Activated naive CD8-positive, alpha-beta T cell treated with anti-CD3 and anti-CD28 coated beads, Interleukin-2, amount 50 U/mL, for 24 hours (primary cell): ENCODE data around the gene PRIMPOL.

Experiments
- ATAC-seq: fragments of 150-1000 bp; cut with Tn5 transposase; one replicate; pipeline ENCODE4 v1.10.0; 2021
- DNase-seq: peaks from one replicate; pipeline ENCODE4 v3.0.0; 2021
- H3K27ac Mint-ChIP-seq: one replicate; pipeline ENCODE4 v1.8.0; 2021; ENCODE audit warnings: mild to moderate bottlenecking, mixed read lengths
- H3K27me3 Mint-ChIP-seq: one replicate; pipeline ENCODE4 v1.8.0; 2021; ENCODE audit warnings: mixed read lengths
- H3K36me3 Mint-ChIP-seq: one replicate; pipeline ENCODE4 v1.8.0; 2021; ENCODE audit warnings: low read depth, mixed read lengths
- H3K4me1 Mint-ChIP-seq: one replicate; pipeline ENCODE4 v1.8.0; 2021; ENCODE audit warnings: mixed read lengths
- H3K4me3 Mint-ChIP-seq: one replicate; pipeline ENCODE4 v1.8.0; 2021; ENCODE audit warnings: mild to moderate bottlenecking, moderate library complexity, mixed read lengths
- H3K9me3 Mint-ChIP-seq: one replicate; pipeline ENCODE4 v1.8.0; 2021; ENCODE audit warnings: mixed read lengths

PRIMPOL gene

GRCh38 chr4:184668511-184669114, 19.1 kb downstream of the PRIMPOL start:
- Mint-ChIP-seq H3K27me3 (no peaks in the 10 kb centered on the region), H3K9me3 (no peaks in the 10 kb centered on the region), H3K36me3 (peaks cover 36% of the 10 kb centered on the region), H3K27ac (peak overlapping the region; percentile 43), H3K4me3 (no peak overlapping the region), H3K4me1 (peaks cover 17% of the 10 kb centered on the region)
- DNase-seq (no peak), ATAC-seq (peak; percentile 53)

DNA sequence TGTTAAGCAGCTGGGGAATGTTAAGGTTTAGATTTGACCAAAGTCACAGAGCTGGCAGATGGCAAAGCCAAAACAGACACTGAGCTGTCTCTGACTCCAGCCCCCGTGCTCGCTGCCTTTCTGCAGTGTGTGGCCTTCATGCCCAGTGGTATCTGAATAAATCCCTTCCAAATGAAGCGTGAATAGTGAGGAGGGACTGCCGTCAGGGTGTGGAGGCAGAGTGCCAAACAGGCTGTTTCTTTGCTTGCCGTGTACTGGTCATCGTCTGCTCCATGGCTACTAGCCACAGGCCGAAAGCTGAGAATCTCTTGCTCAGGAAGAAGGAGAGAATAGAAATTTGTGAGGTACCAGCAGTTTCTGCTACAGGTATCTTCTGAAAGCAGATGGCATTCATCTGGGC, 19.7 kb downstream of the PRIMPOL start:
- H3K4me1 Mint-ChIP-seq, result peaks cover 17% of the 10 kb centered on the region
- peak overlapping the region; percentile 21 for H3K27ac Mint-ChIP-seq
- DNase-seq (no peak), ATAC-seq (no peak)
- H3K9me3 Mint-ChIP-seq, result no peaks in the 10 kb centered on the region
- H3K27me3 Mint-ChIP-seq, result no peaks in the 10 kb centered on the region
- H3K36me3 Mint-ChIP-seq, result peaks cover 38% of the 10 kb centered on the region
- H3K4me3 Mint-ChIP-seq, result no peak overlapping the region

DNA sequence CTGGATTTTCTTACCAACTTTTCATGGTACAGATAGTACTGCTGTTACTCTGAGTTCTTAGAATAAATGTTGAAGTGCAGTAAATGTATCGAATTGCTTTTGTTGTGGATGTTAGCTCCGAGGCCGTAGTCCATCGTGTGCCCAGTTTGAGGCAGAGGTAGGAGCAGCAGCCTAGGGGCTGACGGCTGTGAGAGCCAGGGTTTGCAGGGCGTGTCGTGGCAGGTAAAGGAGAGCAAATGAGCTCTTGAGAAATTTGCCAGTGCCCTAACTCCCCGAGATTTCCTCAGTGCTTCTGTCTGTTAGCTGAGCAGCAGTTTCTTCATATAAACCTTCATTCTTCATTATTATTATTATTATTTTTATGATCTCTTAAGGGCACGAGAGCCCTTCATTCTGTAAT, 21.6 kb downstream of the PRIMPOL start:
- Mint-ChIP-seq H3K27ac (no peak overlapping the region), H3K4me1 (peaks cover 17% of the 10 kb centered on the region), H3K4me3 (no peak overlapping the region), H3K9me3 (no peaks in the 10 kb centered on the region), H3K27me3 (no peaks in the 10 kb centered on the region), H3K36me3 (peaks cover 36% of the 10 kb centered on the region)
- ATAC-seq, result no peak
- no peak for DNase-seq

DNA sequence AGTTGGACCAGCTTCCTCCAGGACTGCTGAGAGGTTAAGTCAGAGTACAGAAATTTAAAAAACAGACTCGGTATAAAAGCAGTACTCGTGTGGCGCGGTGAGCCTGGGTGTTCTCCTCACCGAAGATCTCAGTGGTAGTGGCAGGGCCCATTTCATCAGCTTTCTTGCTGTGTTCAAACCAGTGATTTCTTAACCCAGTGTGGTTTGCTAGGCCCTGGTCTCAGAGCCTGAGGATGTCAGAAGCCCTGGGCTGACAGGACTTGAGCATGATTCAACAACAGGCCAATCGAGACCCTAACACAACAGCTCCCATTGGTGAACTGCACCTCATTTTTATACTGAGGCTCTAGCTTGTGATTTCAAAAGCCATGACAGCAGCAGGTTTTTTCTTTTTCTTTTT, 23.2 kb downstream of the PRIMPOL start:
- no peak for ATAC-seq

DNA sequence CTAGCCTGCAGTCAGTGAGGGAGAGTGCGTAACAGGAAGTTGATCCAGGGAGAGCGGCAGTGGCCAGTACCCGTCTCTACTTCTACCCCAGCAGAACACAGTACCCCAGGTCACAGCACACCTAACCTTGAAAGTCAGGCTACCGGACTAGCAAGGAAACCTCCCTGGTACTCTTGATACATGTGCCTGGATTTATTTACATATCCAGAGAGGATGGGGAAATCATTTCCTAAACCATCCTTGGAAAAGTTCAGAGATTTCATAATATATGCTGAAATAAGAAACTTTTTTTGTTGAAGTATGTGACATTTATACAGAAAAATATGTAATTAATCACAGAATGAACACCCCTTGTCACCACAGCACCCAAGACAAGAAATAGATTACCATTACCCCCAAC, 24.5 kb downstream of the PRIMPOL start:
- no peak overlapping the region for H3K27ac Mint-ChIP-seq
- ATAC-seq (no peak), DNase-seq (no peak)
- peaks cover 5% of the 10 kb centered on the region for H3K4me1 Mint-ChIP-seq
- no peaks in the 10 kb centered on the region for H3K9me3 Mint-ChIP-seq
- H3K36me3 Mint-ChIP-seq, result peaks cover 20% of the 10 kb centered on the region
- H3K27me3 Mint-ChIP-seq, result no peaks in the 10 kb centered on the region
- H3K4me3 Mint-ChIP-seq, result no peak overlapping the region

More for the DNA sequence above, 23.2 kb downstream of the PRIMPOL start:
- H3K9me3 Mint-ChIP-seq, result no peaks in the 10 kb centered on the region
- no peak for DNase-seq
- no peak overlapping the region for H3K27ac Mint-ChIP-seq
- H3K36me3 Mint-ChIP-seq, result peaks cover 30% of the 10 kb centered on the region
- H3K27me3 Mint-ChIP-seq, result no peaks in the 10 kb centered on the region
- peaks cover 16% of the 10 kb centered on the region for H3K4me1 Mint-ChIP-seq
- no peak overlapping the region for H3K4me3 Mint-ChIP-seq

- ATAC-seq (no peak), DNase-seq (no peak)
- peaks cover 19% of the 10 kb centered on the region for H3K36me3 Mint-ChIP-seq
- no peaks in the 10 kb centered on the region for H3K9me3 Mint-ChIP-seq
- H3K27me3 Mint-ChIP-seq, result no peaks in the 10 kb centered on the region
- H3K27ac Mint-ChIP-seq, result no peak overlapping the region
- H3K4me3 Mint-ChIP-seq, result no peak overlapping the region
- peaks cover 2% of the 10 kb centered on the region for H3K4me1 Mint-ChIP-seq
These were observed 25.5 kb downstream of the PRIMPOL start for GRCh38 chr4:184675018-184675417.

GRCh38 chr4:184675821-184676492, 26.4 kb downstream of the PRIMPOL start:
- ATAC-seq, result no peak

DNA sequence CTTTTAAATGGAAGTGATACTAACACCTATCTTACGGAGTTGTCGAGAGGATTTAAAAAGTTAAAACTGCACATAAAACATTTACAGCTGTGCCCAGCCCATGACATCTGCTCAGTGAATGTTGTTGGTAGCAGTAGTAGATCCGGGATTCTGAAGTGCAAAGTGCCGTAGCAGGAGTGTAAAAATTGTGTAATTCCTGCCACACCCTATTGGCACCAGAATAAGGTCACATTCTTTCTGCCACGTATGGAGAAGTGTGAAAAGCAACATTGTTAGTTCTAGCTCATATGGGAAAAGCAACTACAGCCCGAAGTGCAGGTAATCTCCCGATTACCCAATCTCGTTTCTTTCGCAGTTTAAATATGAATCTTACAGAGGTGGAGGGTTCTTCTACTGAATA, 31.2 kb downstream of the PRIMPOL start:
- ATAC-seq, result no peak
- Mint-ChIP-seq H3K4me3 (no peak overlapping the region), H3K27ac (no peak overlapping the region), H3K36me3 (peaks cover 9% of the 10 kb centered on the region), H3K9me3 (no peaks in the 10 kb centered on the region), H3K27me3 (no peaks in the 10 kb centered on the region), H3K4me1 (peaks cover 5% of the 10 kb centered on the region)
- no peak for DNase-seq

More at GRCh38 chr4:184675821-184676492, 26.4 kb downstream of the PRIMPOL start:
- Mint-ChIP-seq H3K9me3 (no peaks in the 10 kb centered on the region), H3K4me3 (no peak overlapping the region), H3K27me3 (no peaks in the 10 kb centered on the region), H3K27ac (no peak overlapping the region), H3K36me3 (peaks cover 20% of the 10 kb centered on the region), H3K4me1 (peaks cover 2% of the 10 kb centered on the region)
- no peak for DNase-seq

GRCh38 chr4:184681916-184682315, 32.4 kb downstream of the PRIMPOL start:
- Mint-ChIP-seq H3K9me3 (no peaks in the 10 kb centered on the region), H3K27ac (no peak overlapping the region), H3K4me3 (no peak overlapping the region), H3K36me3 (peaks cover 9% of the 10 kb centered on the region), H3K27me3 (no peaks in the 10 kb centered on the region), H3K4me1 (peaks cover 5% of the 10 kb centered on the region)
- no peak for DNase-seq
- no peak for ATAC-seq

GRCh38 chr4:184684491-184685189, 35.1 kb downstream of the PRIMPOL start:
- ATAC-seq (no peak), DNase-seq (no peak)
- Mint-ChIP-seq H3K9me3 (no peaks in the 10 kb centered on the region), H3K27ac (no peak overlapping the region), H3K27me3 (no peaks in the 10 kb centered on the region), H3K4me1 (peaks cover 7% of the 10 kb centered on the region), H3K36me3 (peaks cover 8% of the 10 kb centered on the region), H3K4me3 (no peak overlapping the region)

GRCh38 chr4:184688005-184688404, 38.5 kb downstream of the PRIMPOL start:
- Mint-ChIP-seq H3K4me3 (no peak overlapping the region), H3K36me3 (peaks cover 17% of the 10 kb centered on the region), H3K9me3 (no peaks in the 10 kb centered on the region), H3K27ac (no peak overlapping the region), H3K27me3 (no peaks in the 10 kb centered on the region), H3K4me1 (peaks cover 7% of the 10 kb centered on the region)
- DNase-seq (no peak), ATAC-seq (no peak)

- H3K27ac Mint-ChIP-seq, result no peak overlapping the region
These were observed 38.9 kb downstream of the PRIMPOL start for GRCh38 chr4:184688447-184688846.

GRCh38 chr4:184689681-184690080, 40.1 kb downstream of the PRIMPOL start:
- DNase-seq, result no peak
- H3K27ac Mint-ChIP-seq, result no peak overlapping the region
- no peak for ATAC-seq
- H3K9me3 Mint-ChIP-seq, result no peaks in the 10 kb centered on the region
- no peak overlapping the region for H3K4me3 Mint-ChIP-seq
- peaks cover 27% of the 10 kb centered on the region for H3K36me3 Mint-ChIP-seq
- H3K4me1 Mint-ChIP-seq, result peaks cover 4% of the 10 kb centered on the region
- no peaks in the 10 kb centered on the region for H3K27me3 Mint-ChIP-seq

More at GRCh38 chr4:184688447-184688846, 38.9 kb downstream of the PRIMPOL start:
- Mint-ChIP-seq H3K9me3 (no peaks in the 10 kb centered on the region), H3K27me3 (no peaks in the 10 kb centered on the region), H3K36me3 (peaks cover 17% of the 10 kb centered on the region), H3K4me1 (peaks cover 7% of the 10 kb centered on the region), H3K4me3 (no peak overlapping the region)
- peak; percentile 15 for DNase-seq
- peak; percentile 85 for ATAC-seq

GRCh38 chr4:184693056-184693455, 43.5 kb downstream of the PRIMPOL start:
- Mint-ChIP-seq H3K27me3 (no peaks in the 10 kb centered on the region), H3K27ac (no peak overlapping the region), H3K4me1 (peaks cover 4% of the 10 kb centered on the region), H3K36me3 (peaks cover 52% of the 10 kb centered on the region), H3K9me3 (no peaks in the 10 kb centered on the region), H3K4me3 (no peak overlapping the region)
- ATAC-seq, result no peak
- no peak for DNase-seq

DNA sequence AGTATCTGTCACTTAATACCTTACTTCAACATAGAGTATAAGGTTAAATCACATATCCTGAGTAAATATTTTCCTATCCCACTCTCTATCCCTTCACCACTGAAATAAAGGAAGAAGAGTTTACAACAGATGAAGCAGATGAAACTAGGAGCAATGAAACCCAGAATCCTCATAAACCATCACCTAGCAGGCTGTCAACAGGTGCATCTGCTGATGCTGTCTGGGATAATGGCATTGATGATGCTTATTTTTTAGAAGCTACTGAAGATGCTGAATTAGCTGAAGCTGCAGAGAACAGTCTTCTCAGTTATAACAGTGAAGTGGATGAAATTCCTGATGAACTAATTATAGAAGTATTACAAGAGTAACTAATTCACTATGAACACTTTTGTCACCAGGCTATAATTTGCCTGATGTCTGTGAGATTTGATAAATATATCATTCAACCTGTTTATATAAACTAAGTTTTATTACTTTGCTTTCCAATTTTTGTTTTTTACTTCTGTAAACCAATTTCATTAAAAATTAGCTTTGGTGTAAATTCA, 44.9 kb downstream of the PRIMPOL start:
- peaks cover 52% of the 10 kb centered on the region for H3K36me3 Mint-ChIP-seq
- H3K4me1 Mint-ChIP-seq, result no peaks in the 10 kb centered on the region
- H3K27ac Mint-ChIP-seq, result no peak overlapping the region

More for the DNA sequence above, 44.9 kb downstream of the PRIMPOL start:
- DNase-seq, result no peak
- Mint-ChIP-seq H3K9me3 (no peaks in the 10 kb centered on the region), H3K27me3 (no peaks in the 10 kb centered on the region), H3K4me3 (no peak overlapping the region)
- no peak for ATAC-seq
